H9 (cell line): Measurements from ENCODE around the gene CCDC34. TPM values are rescaled to one million over a fixed set of nuclear protein-coding genes. Genes with fewer than 3 reads are reported as not detected.
A peak's percentile ranks its signal among the peaks of the same experiment; 100 is the strongest.
"Not testable (repeated sequence)": the region's sequence is repeated elsewhere in the genome, so short reads cannot be mapped to it uniquely, and the experiment has no call there.

Experiments
- DNase-seq: peaks from one replicate; pipeline ENCODE4 v3.0.0-alpha.2; 2017
- H2AFZ ChIP-seq: one replicate; pipeline ENCODE4 v1.6.1; 2013; ENCODE audit warnings: mild to moderate bottlenecking, low read length, control low read depth, moderate library complexity
- H2AK5ac ChIP-seq: 2 replicates; pipeline ENCODE4 v1.6.1; 2013; ENCODE audit warnings: low read length, control low read depth, mixed read lengths; ENCODE audit not compliant: insufficient read length
- H2BK120ac ChIP-seq: one replicate; pipeline ENCODE4 v1.6.1; 2013; ENCODE audit warnings: low read depth, mild to moderate bottlenecking, low read length, control low read depth, inconsistent platforms; ENCODE audit not compliant: poor library complexity, severe bottlenecking
- H2BK12ac ChIP-seq: 2 replicates; pipeline ENCODE4 v1.6.1; 2013; ENCODE audit warnings: low read length, control low read depth, mixed read lengths, low read depth; ENCODE audit not compliant: insufficient read length
- H2BK15ac ChIP-seq: 2 replicates; pipeline ENCODE4 v1.6.1; 2013; ENCODE audit warnings: low read depth, low read length, control low read depth
- H2BK20ac ChIP-seq: one replicate; pipeline ENCODE4 v1.6.1; 2013; ENCODE audit warnings: low read depth, mild to moderate bottlenecking, low read length, control low read depth, inconsistent platforms; ENCODE audit not compliant: poor library complexity, severe bottlenecking
- H2BK5ac ChIP-seq: 2 replicates; pipeline ENCODE4 v1.6.1; 2013; ENCODE audit warnings: low read length, control low read depth, mixed read lengths; ENCODE audit not compliant: insufficient read length
- H3K14ac ChIP-seq: 2 replicates; pipeline ENCODE4 v1.6.1; 2013; ENCODE audit warnings: low read length, control low read depth; ENCODE audit not compliant: insufficient read depth
- H3K18ac ChIP-seq: 2 replicates; pipeline ENCODE4 v1.6.1; 2013; ENCODE audit warnings: low read depth, mild to moderate bottlenecking, mixed read lengths, low read length, control low read depth; ENCODE audit not compliant: insufficient read length
- H3K23ac ChIP-seq: 2 replicates; pipeline ENCODE4 v1.6.1; 2013; ENCODE audit warnings: low read length, control low read depth, mixed read lengths, low read depth; ENCODE audit not compliant: insufficient read length
- H3K23me2 ChIP-seq: 2 replicates; pipeline ENCODE4 v1.6.1; 2013; ENCODE audit warnings: low read depth, mild to moderate bottlenecking, mixed read lengths, low read length, control low read depth; ENCODE audit not compliant: insufficient read length, poor library complexity, severe bottlenecking
- H3K27ac ChIP-seq: 2 replicates; pipeline ENCODE4 v1.5.1; 2013; ENCODE audit warnings: low read length, control low read depth, mixed read lengths, low read depth; ENCODE audit not compliant: insufficient read length
- H3K27me3 ChIP-seq: 2 replicates; pipeline ENCODE4 v1.6.1; 2013; ENCODE audit warnings: low read length, control low read depth, inconsistent platforms; ENCODE audit not compliant: insufficient read depth
- H3K4ac ChIP-seq: 2 replicates; pipeline ENCODE4 v1.6.1; 2013; ENCODE audit warnings: low read depth, mild to moderate bottlenecking, control low read depth, inconsistent platforms, low read length, moderate library complexity
- H3K4me1 ChIP-seq: 2 replicates; pipeline ENCODE4 v1.6.1; 2013; ENCODE audit warnings: low read length, control low read depth, inconsistent platforms; ENCODE audit not compliant: insufficient read depth
- H3K4me2 ChIP-seq: 2 replicates; pipeline ENCODE4 v1.6.1; 2013; ENCODE audit warnings: low read length, control low read depth, mixed read lengths; ENCODE audit not compliant: insufficient read length, insufficient read depth
- H3K56ac ChIP-seq: 2 replicates; pipeline ENCODE4 v1.6.1; 2013; ENCODE audit warnings: low read depth, mild to moderate bottlenecking, mixed read lengths, low read length, control low read depth; ENCODE audit not compliant: insufficient read length
- H3K79me1 ChIP-seq: 2 replicates; pipeline ENCODE4 v1.6.1; 2013; ENCODE audit warnings: low read depth, mild to moderate bottlenecking, moderate library complexity, low read length, control low read depth, inconsistent platforms; ENCODE audit not compliant: insufficient read depth, poor library complexity, severe bottlenecking
- H3K79me2 ChIP-seq: 2 replicates; pipeline ENCODE4 v1.6.1; 2013; ENCODE audit warnings: low read length, control low read depth, inconsistent platforms; ENCODE audit not compliant: insufficient read depth
- H3K9ac ChIP-seq: 2 replicates; pipeline ENCODE4 v1.6.1; 2013; ENCODE audit warnings: low read length, control low read depth, mixed read lengths; ENCODE audit not compliant: insufficient read length; ENCODE audit errors: extremely low read depth
- H3K9me3 ChIP-seq: one replicate; pipeline ENCODE4 v1.6.1; 2013; ENCODE audit warnings: low read depth, low read length, inconsistent platforms; ENCODE audit not compliant: control insufficient read depth
- H3T11ph ChIP-seq: one replicate; pipeline ENCODE4 v1.6.1; 2013; ENCODE audit warnings: mild to moderate bottlenecking, low read length, control low read depth, inconsistent platforms
- H4K20me1 ChIP-seq: one replicate; pipeline ENCODE4 v1.6.1; 2013; ENCODE audit not compliant: control insufficient read depth, insufficient read length, insufficient read depth
- H4K5ac ChIP-seq: 2 replicates; pipeline ENCODE4 v1.6.1; 2013; ENCODE audit warnings: low read depth, mild to moderate bottlenecking, mixed read lengths, low read length, control low read depth; ENCODE audit not compliant: insufficient read length
- H4K8ac ChIP-seq: replicated peaks from 2 replicates; pipeline ENCODE4 v1.6.1; 2013; ENCODE audit warnings: low read length, control low read depth, mixed read lengths, low read depth; ENCODE audit not compliant: insufficient read length
- H4K91ac ChIP-seq: 2 replicates; pipeline ENCODE4 v1.6.1; 2013; ENCODE audit warnings: low read depth, mild to moderate bottlenecking, moderate library complexity, mixed read lengths, low read length, control low read depth; ENCODE audit not compliant: insufficient read length
- H3K27ac Mint-ChIP-seq, 3 experiments: 2 replicates in 2 of 3; 3 replicates in 1 of 3; pipeline ENCODE4 v1.8.0; 2020 to 2021; ENCODE audit warnings: mixed read lengths in 3 of 3, mild to moderate bottlenecking in 1 of 3, moderate library complexity in 1 of 3
- H3K27me3 Mint-ChIP-seq: 2 replicates; pipeline ENCODE4 v1.8.0; 2021; ENCODE audit warnings: low read depth, mild to moderate bottlenecking, moderate library complexity, mixed read lengths
- H3K36me3 Mint-ChIP-seq, 3 experiments: 2 replicates in 2 of 3; 3 replicates in 1 of 3; pipeline ENCODE4 v1.8.0; 2020 to 2021; ENCODE audit warnings: low read depth in 3 of 3, mixed read lengths in 3 of 3; ENCODE audit not compliant: insufficient read depth in 1 of 3
- H3K4me1 Mint-ChIP-seq, 2 experiments: 2 replicates each; pipeline ENCODE4 v1.8.0; 2020; ENCODE audit warnings: mixed read lengths in 2 of 2
- H3K4me3 Mint-ChIP-seq, 2 experiments: 2 replicates in 1 of 2; 3 replicates in 1 of 2; pipeline ENCODE4 v1.8.0; 2020 to 2021; ENCODE audit warnings: mild to moderate bottlenecking in 2 of 2, mixed read lengths in 2 of 2, moderate library complexity in 1 of 2
- H3K9me3 Mint-ChIP-seq, 2 experiments: 2 replicates in 1 of 2; 3 replicates in 1 of 2; pipeline ENCODE4 v1.8.0; 2020; ENCODE audit warnings: mild to moderate bottlenecking in 2 of 2, mixed read lengths in 2 of 2, moderate library complexity in 1 of 2
- WGBS: extraction: QIAGEN DNeasy Blood & Tissue Kit; methylation state at CpG from one replicate; pipeline ENCODE4 v1.1.7; 2013; ENCODE audit warnings: missing lambda C conversion rate, low lambda C conversion rate, mixed read lengths; ENCODE audit not compliant: insufficient read length; ENCODE audit errors: extremely low coverage; 5-methylcytosine and 5-hydroxymethylcytosine counted together
- total RNA-seq: library from RNA; stranded (reverse); gene quantifications from 2 replicates; pipeline ENCODE4 v1.2.1, GENCODE V29; 2021
- TF ChIP-seq, protein P1 (sequence below): fragments of 200-600 bp; sonication (generic); conservative IDR thresholded peaks from 3 replicates; pipeline ENCODE4 v1.8.0; 2021; ENCODE audit warnings: antibody characterized with exemption, mild to moderate bottlenecking

The CCDC34 gene
- total RNA-seq, 1 experiment from 2014 or later = 25.2 TPM

- H3K56ac ChIP-seq = no peak overlapping the region
- H3K4me3 Mint-ChIP-seq = no peak overlapping the region
- peak; percentile 39 for DNase-seq
- H3K23ac ChIP-seq = no peak overlapping the region
- no peaks in the 10 kb centered on the region for H3K23me2 ChIP-seq
- H3K27ac Mint-ChIP-seq = peak overlapping the region; percentile 66 to 98 (median 89); a peak in 6 of 7 replicates
- no peaks in the 10 kb centered on the region for H3K79me2 ChIP-seq
- no peak overlapping the region for H2AFZ ChIP-seq
- H3K9me3 Mint-ChIP-seq = peaks cover 13 to 18% of the 10 kb centered on the region in 2 experiments
- no peaks in the 10 kb centered on the region for H3K27me3 ChIP-seq
- H2BK12ac ChIP-seq = no peak overlapping the region
- TF ChIP-seq, protein P1, sequence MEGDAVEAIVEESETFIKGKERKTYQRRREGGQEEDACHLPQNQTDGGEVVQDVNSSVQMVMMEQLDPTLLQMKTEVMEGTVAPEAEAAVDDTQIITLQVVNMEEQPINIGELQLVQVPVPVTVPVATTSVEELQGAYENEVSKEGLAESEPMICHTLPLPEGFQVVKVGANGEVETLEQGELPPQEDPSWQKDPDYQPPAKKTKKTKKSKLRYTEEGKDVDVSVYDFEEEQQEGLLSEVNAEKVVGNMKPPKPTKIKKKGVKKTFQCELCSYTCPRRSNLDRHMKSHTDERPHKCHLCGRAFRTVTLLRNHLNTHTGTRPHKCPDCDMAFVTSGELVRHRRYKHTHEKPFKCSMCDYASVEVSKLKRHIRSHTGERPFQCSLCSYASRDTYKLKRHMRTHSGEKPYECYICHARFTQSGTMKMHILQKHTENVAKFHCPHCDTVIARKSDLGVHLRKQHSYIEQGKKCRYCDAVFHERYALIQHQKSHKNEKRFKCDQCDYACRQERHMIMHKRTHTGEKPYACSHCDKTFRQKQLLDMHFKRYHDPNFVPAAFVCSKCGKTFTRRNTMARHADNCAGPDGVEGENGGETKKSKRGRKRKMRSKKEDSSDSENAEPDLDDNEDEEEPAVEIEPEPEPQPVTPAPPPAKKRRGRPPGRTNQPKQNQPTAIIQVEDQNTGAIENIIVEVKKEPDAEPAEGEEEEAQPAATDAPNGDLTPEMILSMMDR = no peak
- no peak overlapping the region for H4K8ac ChIP-seq
- WGBS = no CpG with 5 or more reads among the region's 5 CpGs
- H3K4me2 ChIP-seq = no peak overlapping the region
- no peaks in the 10 kb centered on the region for H4K20me1 ChIP-seq
- H3K14ac ChIP-seq = no peak overlapping the region
- H3T11ph ChIP-seq = no peak overlapping the region
- no peak overlapping the region for H2BK5ac ChIP-seq
- H3K4me1 ChIP-seq = no peaks in the 10 kb centered on the region; the same call in 1 of the 2 replicates
- H4K91ac ChIP-seq = no peak overlapping the region
- no peak overlapping the region for H2AK5ac ChIP-seq
- H3K4me1 Mint-ChIP-seq = peaks cover 41 to 54% of the 10 kb centered on the region in 2 experiments
- H2BK120ac ChIP-seq = no peak overlapping the region
- no peak overlapping the region for H2BK20ac ChIP-seq
- H3K9me3 ChIP-seq = no peaks in the 10 kb centered on the region
- H4K5ac ChIP-seq = no peak overlapping the region
- H3K9ac ChIP-seq = no peak overlapping the region
- H3K18ac ChIP-seq = no peak overlapping the region
- no peaks in the 10 kb centered on the region for H3K79me1 ChIP-seq
- H3K36me3 Mint-ChIP-seq = peaks cover 13 to 37% (median 16%) of the 10 kb centered on the region in 3 experiments
- H2BK15ac ChIP-seq = no peak overlapping the region
- no peaks in the 10 kb centered on the region for H3K27me3 Mint-ChIP-seq
- H3K4ac ChIP-seq = no peak overlapping the region
- peak overlapping the region; percentile 10 for H3K27ac ChIP-seq
Measured at GRCh38 chr11:27328614-27329013, 34.4 kb downstream of the CCDC34 start.

- not testable (repeated sequence) for H3K4me2 ChIP-seq, H3K4me3 Mint-ChIP-seq, DNase-seq, H3K14ac ChIP-seq, H3K4ac ChIP-seq, H3K23ac ChIP-seq, H2BK5ac ChIP-seq, H3K79me2 ChIP-seq, H4K20me1 ChIP-seq, H3T11ph ChIP-seq, H2BK15ac ChIP-seq, H2BK12ac ChIP-seq, H3K56ac ChIP-seq, H3K9ac ChIP-seq, H3K4me1 ChIP-seq, H3K18ac ChIP-seq, H3K9me3 ChIP-seq, H3K27ac Mint-ChIP-seq, H3K27me3 ChIP-seq, H2BK120ac ChIP-seq, H4K8ac ChIP-seq, H4K91ac ChIP-seq, H2AK5ac ChIP-seq, H2BK20ac ChIP-seq, H3K27me3 Mint-ChIP-seq, H3K27ac ChIP-seq, H4K5ac ChIP-seq, H2AFZ ChIP-seq, H3K23me2 ChIP-seq, H3K79me1 ChIP-seq
- Mint-ChIP-seq H3K9me3 (peaks cover 22 to 31% of the 10 kb centered on the region in 2 experiments), H3K36me3 (peaks cover 20 to 46% (median 22%) of the 10 kb centered on the region in 3 experiments), H3K4me1 (peaks cover 38 to 49% of the 10 kb centered on the region in 2 experiments)
- WGBS = no CpG with 5 or more reads among the region's 2 CpGs
Measured at GRCh38 chr11:27327064-27327463, 36.0 kb downstream of the CCDC34 start.
